Stimulated activated CD8-positive, alpha-beta memory T cell treated with anti-CD3 and anti-CD28 coated beads, Interleukin-4, amount 100 ng/mL, for 24 hours (primary cell): ENCODE data around the gene WDR90.
A peak's percentile ranks its signal among the peaks of the same experiment; 100 is the strongest.

Source experiments
- DNase-seq: peaks from one replicate; pipeline ENCODE4 v3.0.0-alpha.2; 2020; ENCODE audit warnings: low read depth

Gene WDR90

DNA sequence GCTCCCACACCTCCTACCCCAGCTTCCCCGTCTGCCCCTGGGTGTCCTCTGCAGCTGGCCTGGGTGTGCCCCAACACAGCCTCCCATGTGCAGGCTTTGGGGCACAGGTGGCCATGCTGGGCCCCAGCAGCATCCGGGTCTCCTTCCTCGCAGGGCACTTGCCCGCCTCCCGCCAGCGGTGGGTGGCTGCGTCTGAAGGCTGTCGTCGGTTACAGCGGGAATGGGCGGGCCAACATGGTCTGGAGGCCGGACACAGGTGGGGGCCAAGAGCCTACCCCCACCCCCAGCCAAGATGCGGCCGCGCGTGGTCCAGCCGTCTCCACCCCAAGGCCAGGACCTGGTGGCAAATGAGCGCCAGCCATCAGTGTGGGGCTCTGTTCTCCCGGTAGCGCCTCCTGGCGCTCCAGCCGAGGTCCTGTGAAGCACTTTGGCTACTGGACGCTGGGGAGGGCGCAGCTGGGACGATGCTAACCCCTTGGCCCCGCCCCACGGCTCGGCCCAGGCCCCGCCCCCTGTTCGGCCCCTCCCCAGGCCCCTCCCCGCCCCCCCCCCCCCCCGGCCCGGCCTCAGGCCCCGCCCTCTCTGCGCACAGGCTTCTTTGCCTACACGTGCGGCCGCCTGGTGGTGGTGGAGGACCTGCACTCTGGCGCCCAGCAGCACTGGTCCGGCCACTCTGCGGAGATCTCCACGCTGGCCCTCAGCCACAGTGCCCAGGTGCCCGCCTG is 11.5 kb downstream of the WDR90 start:
- no peak for DNase-seq

GRCh38 chr16:661184-661821 is 12.1 kb downstream of the WDR90 start:
- no peak for DNase-seq

DNA sequence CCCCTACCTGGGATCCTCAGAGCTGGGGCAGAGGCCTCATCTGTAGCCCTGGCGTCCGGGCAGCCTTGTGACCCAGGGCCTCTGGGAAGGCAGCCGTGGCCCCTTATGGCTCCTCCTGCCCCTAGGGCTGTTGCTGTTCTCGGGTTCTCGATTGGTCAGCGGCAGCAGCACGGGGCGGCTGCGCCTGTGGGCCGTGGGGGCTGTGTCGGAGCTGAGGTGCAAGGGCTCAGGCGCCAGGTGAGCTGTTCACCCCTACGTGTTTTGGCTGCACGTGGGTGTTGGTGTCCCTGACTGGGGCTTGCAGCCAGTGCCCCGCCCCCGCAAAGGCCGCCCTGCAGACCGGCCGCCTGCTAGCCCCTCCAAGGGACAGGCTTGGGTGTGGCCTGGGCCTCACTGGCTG is 12.9 kb downstream of the WDR90 start:
- DNase-seq, result no peak

DNA sequence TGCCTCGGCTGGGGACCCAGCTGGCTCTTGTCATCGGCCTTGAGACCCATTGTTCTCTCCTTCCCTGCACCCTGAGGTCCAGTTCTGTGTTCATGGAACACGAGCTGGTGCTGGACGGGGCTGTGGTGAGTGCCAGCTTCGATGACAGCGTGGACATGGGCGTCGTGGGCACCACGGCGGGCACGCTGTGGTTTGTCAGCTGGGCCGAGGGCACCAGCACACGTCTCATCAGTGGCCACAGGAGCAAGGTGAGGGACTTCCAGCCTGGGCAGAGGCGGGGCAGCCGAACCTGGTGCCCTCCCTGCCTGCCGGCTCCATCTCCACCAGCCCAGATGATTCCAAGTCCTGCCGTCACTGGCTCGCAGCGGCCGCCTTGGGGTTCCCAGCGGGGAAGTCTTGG is 13.4 kb downstream of the WDR90 start:
- no peak for DNase-seq

DNA sequence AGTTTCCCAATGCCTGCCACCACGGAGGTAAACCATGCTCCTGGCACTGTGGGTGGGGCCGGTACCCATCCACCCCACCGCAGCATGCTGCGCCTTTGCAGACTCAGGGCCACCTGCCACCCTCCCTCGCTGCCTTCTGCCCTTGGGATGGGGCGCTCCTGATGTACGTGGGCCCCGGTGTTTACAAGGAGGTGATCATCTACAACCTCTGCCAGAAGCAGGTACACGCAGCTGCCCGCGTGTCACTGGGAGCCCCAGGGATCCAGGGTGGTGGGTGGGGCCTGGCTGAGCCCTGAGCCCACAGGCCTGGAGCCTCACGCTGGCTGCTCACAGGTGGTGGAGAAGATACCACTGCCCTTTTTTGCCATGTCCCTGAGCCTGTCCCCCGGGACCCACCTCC is 17.4 kb downstream of the WDR90 start:
- DNase-seq, result no peak

DNA sequence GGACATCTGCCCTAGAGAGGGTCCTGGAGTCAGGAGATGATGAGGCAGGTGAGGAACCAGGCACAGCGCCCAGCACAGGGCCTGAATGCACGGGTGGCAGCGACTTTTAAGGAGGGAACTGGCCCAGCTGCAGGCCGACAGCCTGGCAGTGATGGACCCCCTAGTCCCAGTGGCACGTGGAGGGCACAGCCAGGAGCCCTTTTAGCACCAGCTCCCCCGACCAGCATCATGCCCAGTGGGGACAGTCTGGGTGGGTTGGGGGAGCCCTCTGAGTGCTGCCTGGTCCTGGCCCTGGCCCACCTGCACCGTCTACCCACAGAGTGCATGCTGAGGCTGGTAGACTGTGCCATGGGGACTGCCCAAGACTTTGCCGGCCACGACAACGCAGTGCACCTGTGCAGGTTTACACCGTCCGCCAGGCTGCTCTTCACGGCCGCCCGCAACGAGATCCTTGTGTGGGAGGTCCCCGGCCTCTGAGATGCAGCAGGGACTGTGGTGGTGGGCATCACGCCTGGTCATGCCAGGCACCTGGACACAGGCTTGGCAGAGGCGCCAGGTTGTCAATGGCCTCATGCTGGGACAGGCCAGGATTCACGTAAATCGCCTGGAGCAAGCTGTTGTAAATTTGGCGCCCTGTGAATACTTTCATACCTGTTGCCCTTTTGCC is 18.1 kb downstream of the WDR90 start:
- no peak for DNase-seq

- peak; percentile 91 for DNase-seq
These were observed 18.8 kb downstream of the WDR90 start, which contains the start of gene RHOT2 for GRCh38 chr16:667780-668518. Gene RHOT2 (plus strand): TSS chr16:668132. CDS start chr16:668200, 68 bp downstream.

GRCh38 chr16:668519-669171 is 19.5 kb downstream of the WDR90 start:
- DNase-seq, result no peak

- no peak for DNase-seq
These were observed 20.5 kb downstream of the WDR90 start for GRCh38 chr16:669666-670065.

GRCh38 chr16:670485-671352 is 21.6 kb downstream of the WDR90 start:
- no peak for DNase-seq

- no peak for DNase-seq
These were observed 22.4 kb downstream of the WDR90 start for GRCh38 chr16:671353-672131.

- DNase-seq, result no peak
These were observed 23.2 kb downstream of the WDR90 start for GRCh38 chr16:672371-672770.

GRCh38 chr16:672851-673250 is 23.7 kb downstream of the WDR90 start:
- DNase-seq, result no peak

GRCh38 chr16:673399-673991 is 24.3 kb downstream of the WDR90 start:
- DNase-seq, result no peak

- no peak for DNase-seq
These were observed 25.2 kb downstream of the WDR90 start for GRCh38 chr16:674214-674881.

DNA sequence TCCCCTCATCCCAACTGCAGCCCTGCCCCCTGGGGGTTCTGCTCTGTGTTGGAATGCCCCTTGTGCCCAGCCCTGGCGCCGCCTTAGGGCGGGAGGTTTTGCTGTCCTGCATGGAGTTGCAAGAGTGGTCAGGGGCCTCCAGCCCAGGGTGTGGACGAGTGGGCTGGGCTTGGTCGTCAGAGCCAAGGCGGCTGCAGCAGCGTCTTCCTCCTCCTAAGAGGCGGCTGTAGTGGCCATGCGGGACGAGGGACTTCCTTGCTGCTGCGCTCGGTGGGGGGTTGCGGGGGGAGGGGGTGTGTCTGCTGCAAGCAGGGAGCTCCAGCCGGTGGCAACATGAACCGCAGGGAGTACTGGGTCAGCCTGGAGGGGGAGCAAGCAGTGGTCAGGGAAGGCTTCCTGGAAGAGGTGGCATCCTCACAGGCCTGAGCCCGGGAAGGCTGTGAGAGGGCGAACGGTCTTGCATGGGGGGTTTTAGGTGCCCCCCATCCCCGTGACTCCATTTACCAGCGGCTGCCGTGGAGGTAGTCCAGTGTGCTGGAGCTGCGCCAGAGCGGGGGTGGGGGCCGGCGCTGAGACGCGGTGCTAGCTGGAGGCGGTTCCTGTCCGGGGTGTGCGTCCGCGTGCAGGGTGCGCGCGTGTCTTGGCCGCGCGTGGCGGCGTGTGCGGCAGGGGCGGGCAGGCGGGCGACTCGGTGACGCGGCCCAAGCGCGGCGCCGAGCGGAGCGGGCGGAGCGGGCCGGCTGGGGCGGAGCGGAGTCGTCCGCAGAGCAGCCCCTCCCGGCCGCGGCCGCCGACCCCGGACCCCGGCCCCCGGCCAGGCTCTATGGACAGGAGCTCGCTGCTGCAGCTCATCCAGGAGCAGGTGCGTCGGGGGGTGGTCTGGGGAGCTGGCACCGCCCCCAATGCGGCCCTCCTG is 26.1 kb downstream of the WDR90 start, which contains the start of gene RHBDL1:
TSS of gene RHBDL1 (plus strand) at position 704 of the 916 bp plus-strand sequence. CDS start at position 824, 120 bp downstream.
- DNase-seq, result no peak

DNA sequence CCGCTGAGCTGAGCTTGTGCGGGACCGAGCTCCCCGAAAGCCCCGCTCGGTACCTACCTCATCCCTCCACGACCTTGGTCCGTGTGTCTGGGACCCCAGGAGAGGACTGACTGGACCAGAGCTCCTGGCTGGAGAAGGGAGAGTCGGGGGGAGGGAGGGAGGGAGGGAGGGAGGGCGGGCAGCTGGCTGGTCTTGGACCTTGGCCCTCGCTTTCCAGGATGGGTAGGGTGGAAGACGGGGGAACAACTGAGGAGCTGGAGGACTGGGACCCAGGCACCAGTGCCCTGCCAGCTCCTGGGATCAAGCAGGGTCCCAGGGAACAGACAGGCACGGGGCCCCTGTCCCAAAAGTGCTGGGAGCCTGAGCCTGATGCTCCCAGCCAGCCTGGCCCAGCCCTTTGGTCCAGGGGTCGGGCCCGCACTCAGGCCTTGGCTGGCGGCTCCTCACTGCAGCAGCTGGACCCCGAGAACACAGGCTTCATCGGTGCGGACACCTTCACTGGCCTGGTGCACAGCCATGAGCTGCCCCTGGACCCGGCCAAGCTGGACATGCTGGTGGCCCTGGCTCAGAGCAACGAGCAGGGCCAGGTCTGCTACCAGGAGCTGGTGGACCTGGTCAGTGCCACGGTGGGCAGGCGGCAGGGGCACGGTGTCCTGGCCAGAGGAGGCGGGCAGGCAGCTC is 26.9 kb downstream of the WDR90 start:
- DNase-seq, result no peak

- DNase-seq, result no peak
These were observed 27.4 kb downstream of the WDR90 start for GRCh38 chr16:676565-676902.
